ENCODE results near the gene DIAPH1.

- TF ChIP-seq POLR2AphosphoS5 (IDR thresholded peaks at IDR 0.05; ENCODE audit: low read depth, low read length) (no peak), CEBPB (IDR thresholded peaks at IDR 0.05; ENCODE audit: low read depth) (no peak)
- TF ChIP-seq, protein P1, sequence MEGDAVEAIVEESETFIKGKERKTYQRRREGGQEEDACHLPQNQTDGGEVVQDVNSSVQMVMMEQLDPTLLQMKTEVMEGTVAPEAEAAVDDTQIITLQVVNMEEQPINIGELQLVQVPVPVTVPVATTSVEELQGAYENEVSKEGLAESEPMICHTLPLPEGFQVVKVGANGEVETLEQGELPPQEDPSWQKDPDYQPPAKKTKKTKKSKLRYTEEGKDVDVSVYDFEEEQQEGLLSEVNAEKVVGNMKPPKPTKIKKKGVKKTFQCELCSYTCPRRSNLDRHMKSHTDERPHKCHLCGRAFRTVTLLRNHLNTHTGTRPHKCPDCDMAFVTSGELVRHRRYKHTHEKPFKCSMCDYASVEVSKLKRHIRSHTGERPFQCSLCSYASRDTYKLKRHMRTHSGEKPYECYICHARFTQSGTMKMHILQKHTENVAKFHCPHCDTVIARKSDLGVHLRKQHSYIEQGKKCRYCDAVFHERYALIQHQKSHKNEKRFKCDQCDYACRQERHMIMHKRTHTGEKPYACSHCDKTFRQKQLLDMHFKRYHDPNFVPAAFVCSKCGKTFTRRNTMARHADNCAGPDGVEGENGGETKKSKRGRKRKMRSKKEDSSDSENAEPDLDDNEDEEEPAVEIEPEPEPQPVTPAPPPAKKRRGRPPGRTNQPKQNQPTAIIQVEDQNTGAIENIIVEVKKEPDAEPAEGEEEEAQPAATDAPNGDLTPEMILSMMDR (IDR thresholded peaks at IDR 0.05 in 2 of 3, conservative IDR thresholded peaks at IDR 0.05 in 1 of 3; ENCODE audit: borderline replicate concordance in 1 of 3, insufficient read depth in 1 of 3, low read depth in 2 of 3, low read length in 2 of 3), result no peak
- TF ChIP-seq, protein P2, sequence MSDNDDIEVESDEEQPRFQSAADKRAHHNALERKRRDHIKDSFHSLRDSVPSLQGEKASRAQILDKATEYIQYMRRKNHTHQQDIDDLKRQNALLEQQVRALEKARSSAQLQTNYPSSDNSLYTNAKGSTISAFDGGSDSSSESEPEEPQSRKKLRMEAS (IDR thresholded peaks at IDR 0.05), result no peak
Observed at GRCh38 chr5:141528291-141528984, 90.4 kb downstream of the DIAPH1 start.

Measured in HCT116 (cell line).